Breast epithelium (tissue), 3 donors: Measurements from ENCODE around the gene CTNNA2.

Experiments used
- CTCF ChIP-seq, 3 donors: fragments of 450-650 bp; IDR thresholded peaks; one replicate each; pipeline ENCODE4 v1.5.1; 2016 to 2017; ENCODE audit warnings: antibody characterized with exemption in 3 of 3, mild to moderate bottlenecking in 3 of 3, moderate library complexity in 3 of 3
- POLR2A ChIP-seq: fragments of 450-650 bp; IDR thresholded peaks from one replicate; pipeline ENCODE4 v1.6.1; 2016; ENCODE audit warnings: antibody characterized with exemption, mild to moderate bottlenecking, moderate library complexity
- POLR2AphosphoS5 ChIP-seq, 3 donors: sonication (generic); formaldehyde crosslinking; IDR thresholded peaks; one replicate each; pipeline ENCODE4 v1.6.1; 2017; ENCODE audit warnings: antibody characterized with exemption in 3 of 3

- TF ChIP-seq CTCF (IDR thresholded peaks at IDR 0.05) (no peak), POLR2AphosphoS5 (IDR thresholded peaks at IDR 0.05) (no peak), POLR2A (no peak)
These were observed 471.6 kb downstream of the CTNNA2 start for GRCh38 chr2:79984476-79984875.
